22Rv1 (cell line): ENCODE data around the gene IGSF22.

Source experiments
- H3K27ac ChIP-seq: fragments of 450-650 bp; 2 replicates; pipeline ENCODE4 v1.5.1; 2017
- CTCF ChIP-seq: fragments of 450-650 bp; IDR thresholded peaks from 2 replicates; pipeline ENCODE4 v1.5.1; 2017; ENCODE audit warnings: mild to moderate bottlenecking
- ZFX ChIP-seq: fragments of 450-650 bp; IDR thresholded peaks from 2 replicates; pipeline ENCODE4 v1.6.1; 2017; ENCODE audit warnings: antibody characterized with exemption, borderline replicate concordance

IGSF22 gene

GRCh38 chr11:18745251-18745650 lies 19.3 kb upstream of the IGSF22 start:
- TF ChIP-seq ZFX, result no peak
- TF ChIP-seq CTCF, result no peak
- H3K27ac ChIP-seq, result no peak overlapping the region

DNA sequence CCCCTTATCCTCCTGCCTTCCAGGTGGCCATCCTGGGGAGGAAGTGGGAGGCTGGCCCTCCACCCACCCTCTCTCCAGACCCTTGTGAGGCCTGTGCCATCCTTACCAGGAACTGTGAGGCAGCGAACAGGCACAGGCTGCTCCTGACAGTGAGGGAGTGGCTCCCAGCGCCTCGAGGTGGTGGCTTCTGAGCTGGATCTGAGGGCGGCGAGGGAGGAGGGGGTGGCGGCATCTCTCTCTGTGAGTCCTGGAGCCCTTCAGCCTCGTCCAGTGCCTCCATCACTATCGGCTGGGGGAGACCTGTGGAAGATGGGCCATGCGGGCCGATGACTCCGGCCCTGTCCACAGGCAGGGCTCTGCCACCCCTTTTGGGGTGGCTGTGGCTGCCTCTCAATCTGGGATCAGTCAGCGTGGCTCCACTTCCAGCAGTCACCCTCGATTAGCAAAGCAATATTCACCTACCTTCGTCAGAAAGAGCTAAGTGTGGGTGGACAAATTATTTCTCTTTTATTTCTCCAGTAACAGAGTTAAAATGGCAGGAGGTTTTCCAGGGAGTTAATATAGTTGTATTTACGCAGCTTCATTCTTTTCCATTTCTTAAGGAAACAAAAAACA lies 18.0 kb upstream of the IGSF22 start:
- TF ChIP-seq ZFX, result no peak
- H3K27ac ChIP-seq, result no peak overlapping the region

GRCh38 chr11:18743365-18743764 lies 17.4 kb upstream of the IGSF22 start:
- TF ChIP-seq ZFX (no peak), CTCF (no peak)
- no peak overlapping the region for H3K27ac ChIP-seq

- TF ChIP-seq ZFX (no peak), CTCF (peak; percentile 14; the same call in 1 of the 2 replicates)
- H3K27ac ChIP-seq, result no peak overlapping the region
These were observed 15.8 kb upstream of the IGSF22 start for GRCh38 chr11:18741783-18742182.

DNA sequence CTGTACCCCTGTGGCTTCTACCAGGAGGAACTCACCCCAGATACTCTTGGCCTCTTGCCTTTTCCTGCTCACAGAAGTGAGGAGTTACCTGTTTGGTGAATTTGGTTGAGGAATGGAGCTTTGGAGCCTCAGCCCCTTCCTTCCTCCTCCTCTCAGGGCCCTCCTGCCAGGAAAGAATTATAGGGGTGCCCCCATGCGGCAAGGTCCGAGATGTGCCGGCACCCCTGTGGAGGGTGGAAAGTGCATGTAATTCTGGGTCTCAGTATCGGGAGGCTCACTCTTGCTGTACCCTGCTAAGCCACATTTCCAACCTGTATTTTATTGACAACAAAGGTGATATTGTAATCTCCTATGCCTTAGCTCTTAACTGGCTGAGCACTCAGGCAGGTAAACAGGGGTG lies 13.7 kb upstream of the IGSF22 start:
- no peak for TF ChIP-seq CTCF
- TF ChIP-seq ZFX, result no peak

DNA sequence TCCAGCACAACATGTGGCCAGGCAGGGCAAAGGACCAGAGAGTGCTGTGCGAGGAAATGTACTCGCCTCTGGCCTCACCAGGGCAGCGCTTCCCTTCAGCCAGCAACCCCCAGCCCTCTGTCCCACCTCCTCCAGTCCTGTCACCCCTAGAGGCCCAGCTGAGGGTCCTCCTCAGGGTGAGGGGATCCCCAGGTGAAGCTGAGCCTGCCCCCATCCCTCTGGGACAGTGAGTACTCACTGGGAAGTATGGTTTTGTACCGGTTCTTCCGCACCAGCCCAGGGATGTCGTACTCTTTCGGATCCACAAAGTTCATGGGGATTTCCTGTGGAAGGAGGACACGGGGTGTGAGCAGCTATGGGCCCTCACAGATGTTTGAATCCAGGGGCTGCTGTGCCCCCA lies 11.7 kb upstream of the IGSF22 start:
- TF ChIP-seq CTCF, result no peak
- H3K27ac ChIP-seq, result no peak overlapping the region

More for the DNA sequence above, 13.7 kb upstream of the IGSF22 start:
- H3K27ac ChIP-seq, result no peak overlapping the region

- TF ChIP-seq ZFX, result no peak
- no peak; the same call in 1 of the 2 replicates for TF ChIP-seq CTCF
- no peak overlapping the region for H3K27ac ChIP-seq
These were observed 10.7 kb upstream of the IGSF22 start for GRCh38 chr11:18736590-18737148.

GRCh38 chr11:18733202-18733601 lies 7.2 kb upstream of the IGSF22 start:
- no peak for TF ChIP-seq ZFX
- TF ChIP-seq CTCF, result no peak
- no peak overlapping the region for H3K27ac ChIP-seq
